Measurements from ENCODE around the gene LSR.

Gene LSR

DNA sequence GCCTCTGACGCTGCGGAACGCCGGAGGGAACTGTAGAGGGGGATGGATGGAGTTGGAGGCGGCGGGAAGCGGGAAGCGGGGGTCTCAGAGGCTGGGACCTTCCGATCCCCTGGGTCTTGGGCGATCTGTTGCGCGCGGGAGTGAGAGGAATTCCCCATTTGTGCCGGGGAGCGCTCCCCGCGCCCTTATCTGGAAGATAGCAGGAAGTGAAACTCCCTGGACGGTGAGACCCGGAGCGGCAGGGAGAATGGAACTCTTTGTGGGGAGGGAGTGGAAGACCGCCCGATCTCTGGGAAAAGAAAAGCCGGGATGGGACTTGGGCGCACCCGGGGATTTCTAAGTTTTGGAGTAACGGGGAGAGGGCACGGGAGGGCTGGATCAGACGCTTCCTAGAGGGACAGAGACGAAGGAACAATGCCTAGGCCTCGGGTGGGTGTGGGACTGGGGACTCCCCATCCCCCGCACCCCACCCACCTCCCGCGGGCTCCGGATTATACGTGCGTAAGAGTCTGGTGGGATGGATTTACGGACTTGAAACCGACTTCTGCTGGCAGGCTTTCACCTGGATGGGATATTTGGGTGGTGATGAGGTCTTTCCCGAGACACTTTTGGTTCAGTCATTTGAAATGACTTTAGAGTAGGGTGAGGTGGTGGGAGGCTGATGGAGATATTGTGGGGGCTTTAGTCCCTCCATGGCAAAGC is 495 bp downstream of the LSR start:
- DNase-seq, result no peak

DNA sequence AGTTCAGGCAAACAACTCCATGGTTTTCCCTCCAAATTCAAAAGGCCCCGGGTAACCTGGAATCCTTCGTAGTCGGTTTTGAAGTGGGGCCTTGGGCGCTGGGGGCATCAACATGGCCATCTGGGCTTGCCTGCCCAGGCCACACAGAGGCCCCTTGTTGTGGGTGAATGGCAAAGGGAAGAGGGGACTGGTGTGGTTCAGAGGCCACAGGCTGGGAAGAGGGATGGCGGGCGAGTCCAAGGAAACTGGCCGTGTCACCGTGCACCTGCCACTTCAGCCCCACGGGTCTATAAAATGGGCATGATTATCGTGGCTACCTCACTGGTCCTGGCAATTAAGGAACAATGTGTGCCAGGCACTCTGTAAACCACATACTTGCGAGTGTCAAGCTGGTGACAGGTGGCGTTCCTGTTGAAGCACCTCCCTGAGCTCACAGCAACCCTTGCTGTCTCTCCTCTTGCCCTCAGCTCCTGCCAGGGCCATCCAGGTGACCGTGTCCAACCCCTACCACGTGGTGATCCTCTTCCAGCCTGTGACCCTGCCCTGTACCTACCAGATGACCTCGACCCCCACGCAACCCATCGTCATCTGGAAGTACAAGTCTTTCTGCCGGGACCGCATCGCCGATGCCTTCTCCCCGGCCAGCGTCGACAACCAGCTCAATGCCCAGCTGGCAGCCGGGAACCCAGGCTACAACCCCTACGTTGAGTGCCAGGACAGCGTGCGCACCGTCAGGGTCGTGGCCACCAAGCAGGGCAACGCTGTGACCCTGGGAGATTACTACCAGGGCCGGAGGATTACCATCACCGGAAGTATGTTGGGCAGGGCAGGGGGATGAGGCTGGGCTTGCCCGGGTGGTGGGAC is 1.3 kb downstream of the LSR start:
- DNase-seq, result no peak

GRCh38 chr19:35251456-35251855 is 2.7 kb downstream of the LSR start:
- no peak for DNase-seq

DNA sequence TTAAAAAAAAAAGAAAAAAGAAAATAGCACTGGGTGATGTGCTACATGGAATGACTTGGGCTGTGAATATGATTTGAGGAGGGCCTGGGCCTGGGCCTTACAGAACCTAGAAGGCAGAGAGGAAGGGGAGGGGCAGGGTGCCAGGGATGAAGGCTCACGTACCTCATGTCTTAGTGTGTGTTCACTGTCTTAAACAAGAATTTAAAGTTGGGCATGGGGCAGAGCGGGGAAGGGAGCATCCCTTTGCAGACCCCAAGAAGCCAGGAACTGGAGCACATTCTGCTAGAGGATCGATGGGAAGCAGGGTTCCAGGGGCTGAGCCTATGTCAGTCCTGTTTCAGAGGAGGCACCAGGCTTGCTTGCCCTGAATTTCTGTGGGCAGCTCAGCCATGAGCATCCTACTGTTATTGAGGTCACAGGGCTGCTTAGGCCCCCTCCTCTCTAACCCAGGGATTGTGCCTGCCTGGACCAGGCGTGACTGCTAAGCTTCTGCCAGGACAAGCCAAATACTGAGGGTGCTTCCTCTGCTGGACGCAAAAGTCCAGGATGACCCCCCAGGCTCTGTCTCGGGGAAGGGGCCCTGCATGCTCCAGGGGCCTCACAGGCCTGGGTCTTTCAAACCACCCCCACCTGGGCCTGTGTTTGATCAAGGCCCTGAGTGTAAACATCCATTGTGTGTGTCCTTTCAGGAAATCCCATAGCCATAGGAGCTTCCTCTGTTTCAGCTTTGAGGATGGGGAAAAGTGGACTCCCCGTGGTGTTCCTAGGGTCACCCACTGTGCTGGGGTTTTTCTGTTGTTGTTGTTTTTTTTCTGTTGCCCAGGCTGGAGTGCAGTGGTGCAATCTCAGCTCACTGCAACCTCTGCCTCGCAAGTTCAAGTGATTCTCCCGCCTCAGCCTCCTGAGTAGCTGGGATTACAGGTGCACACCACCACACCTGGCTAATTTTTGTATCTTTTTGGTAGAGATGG is 4.8 kb downstream of the LSR start:
- no peak for DNase-seq

DNA sequence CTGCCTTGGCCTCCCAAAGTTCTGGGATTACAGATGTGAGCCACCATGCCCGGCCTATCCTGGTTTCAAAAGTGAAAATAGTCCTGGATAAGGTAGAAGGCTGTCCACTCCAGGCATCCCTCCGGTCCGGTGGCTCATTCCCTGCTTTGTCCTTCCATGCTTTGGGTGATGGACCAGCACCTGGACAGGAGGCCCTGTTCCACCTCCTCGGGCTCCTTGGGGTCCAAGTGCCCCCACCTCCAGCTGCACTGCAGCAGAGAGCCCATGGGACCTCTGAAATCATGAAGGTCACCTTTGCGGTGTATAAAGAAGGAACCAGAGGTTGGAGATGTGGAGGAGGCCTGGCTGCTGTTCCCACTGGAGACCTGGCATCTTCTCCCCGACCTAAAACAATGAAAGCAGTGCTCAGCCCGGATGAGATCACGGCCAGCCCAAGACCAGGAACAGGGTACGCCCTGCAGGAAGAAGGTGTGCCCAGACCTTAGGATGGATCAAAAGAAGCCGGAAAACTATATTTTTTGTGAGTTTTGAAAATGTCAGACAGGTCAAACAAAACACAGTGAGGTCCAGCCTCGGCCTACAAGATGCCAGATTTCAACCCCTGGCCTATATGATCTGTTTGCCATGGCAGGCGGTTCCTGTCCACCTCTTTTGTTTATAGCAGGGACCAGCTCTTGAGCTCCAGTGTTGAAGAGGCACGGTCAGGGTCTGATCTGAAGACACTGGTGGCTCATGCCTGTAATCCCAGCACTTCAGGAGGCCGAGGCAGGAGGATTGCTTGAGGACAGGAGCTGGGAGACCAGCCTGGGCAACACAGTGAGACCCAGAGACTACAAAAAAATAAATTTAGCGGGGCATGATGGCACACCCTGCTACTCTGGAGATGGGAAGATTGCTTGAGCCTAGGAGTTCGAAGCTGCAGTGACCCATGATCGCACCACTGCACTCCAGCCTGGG is 5.8 kb downstream of the LSR start:
- no peak for DNase-seq

DNA sequence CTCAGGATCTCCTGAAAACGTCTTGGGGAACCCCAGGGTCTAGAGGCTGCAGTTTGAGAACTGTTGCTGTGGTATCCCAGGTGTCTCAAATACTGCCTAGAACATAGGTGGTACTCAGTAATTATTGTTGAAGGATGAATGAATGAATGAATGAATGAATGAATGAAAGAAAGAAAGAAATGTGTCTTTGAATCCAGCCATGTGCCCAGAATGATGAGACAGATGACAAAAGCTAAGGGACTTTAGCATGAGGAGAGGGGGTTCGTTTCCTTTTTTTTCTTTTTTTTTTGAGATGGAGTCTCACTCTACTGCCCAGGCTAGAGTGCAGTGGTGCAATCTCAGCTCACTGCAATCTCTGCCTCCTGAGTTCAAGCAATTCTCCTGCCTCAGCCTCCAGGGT is 7.8 kb downstream of the LSR start:
- DNase-seq, result no peak

DNA sequence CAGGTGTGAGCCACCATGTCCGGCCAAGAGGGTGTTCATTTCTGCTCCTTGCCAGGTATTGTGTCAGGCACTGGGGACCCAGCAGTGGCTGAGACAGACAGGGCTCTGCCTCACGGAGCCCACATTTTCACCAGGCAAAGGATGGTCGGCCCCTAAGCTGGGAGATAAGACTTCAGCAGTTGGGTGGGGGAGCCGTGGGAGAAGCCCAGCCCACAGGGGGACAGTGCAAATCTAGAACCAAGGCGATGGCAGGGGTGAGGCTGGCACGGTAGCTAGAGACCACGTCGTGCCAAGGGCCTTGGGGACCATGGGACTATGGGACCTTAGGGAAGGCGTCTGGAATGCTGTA is 8.3 kb downstream of the LSR start:
- no peak for DNase-seq

GRCh38 chr19:35260694-35261304 is 12.0 kb downstream of the LSR start:
- no peak for DNase-seq

GRCh38 chr19:35261356-35262100 is 12.7 kb downstream of the LSR start:
- no peak for DNase-seq

DNA sequence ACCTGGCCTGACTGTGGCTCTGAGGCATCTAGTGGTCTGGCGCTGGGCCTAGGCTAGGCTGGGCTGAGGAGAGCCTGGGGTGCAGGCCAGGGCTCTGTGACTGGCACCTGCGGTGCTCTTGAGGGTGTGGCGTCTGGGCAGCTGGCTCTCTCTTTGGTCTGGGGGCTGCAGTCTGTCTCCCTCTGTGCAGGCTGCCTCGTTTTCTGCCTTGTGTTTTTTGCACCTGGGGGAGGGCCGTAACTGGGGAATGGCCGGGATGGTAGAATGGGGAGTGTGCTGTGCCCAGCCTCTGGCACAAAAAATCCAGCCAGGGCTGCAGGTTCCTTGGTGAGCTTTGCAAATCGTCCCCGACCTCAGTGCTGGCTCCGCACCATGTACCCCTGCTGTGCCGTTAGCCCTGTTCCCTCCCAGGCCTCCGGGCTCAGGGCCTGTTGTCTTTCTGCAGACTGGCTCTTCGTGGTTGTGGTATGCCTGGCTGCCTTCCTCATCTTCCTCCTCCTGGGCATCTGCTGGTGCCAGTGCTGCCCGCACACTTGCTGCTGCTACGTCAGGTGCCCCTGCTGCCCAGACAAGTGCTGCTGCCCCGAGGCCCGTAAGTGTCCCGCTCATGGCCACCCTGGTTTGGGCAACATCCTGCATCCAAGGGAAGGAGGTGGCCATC is 13.4 kb downstream of the LSR start:
- no peak for DNase-seq

GRCh38 chr19:35264268-35265125 is 15.7 kb downstream of the LSR start:
- no peak for DNase-seq

DNA sequence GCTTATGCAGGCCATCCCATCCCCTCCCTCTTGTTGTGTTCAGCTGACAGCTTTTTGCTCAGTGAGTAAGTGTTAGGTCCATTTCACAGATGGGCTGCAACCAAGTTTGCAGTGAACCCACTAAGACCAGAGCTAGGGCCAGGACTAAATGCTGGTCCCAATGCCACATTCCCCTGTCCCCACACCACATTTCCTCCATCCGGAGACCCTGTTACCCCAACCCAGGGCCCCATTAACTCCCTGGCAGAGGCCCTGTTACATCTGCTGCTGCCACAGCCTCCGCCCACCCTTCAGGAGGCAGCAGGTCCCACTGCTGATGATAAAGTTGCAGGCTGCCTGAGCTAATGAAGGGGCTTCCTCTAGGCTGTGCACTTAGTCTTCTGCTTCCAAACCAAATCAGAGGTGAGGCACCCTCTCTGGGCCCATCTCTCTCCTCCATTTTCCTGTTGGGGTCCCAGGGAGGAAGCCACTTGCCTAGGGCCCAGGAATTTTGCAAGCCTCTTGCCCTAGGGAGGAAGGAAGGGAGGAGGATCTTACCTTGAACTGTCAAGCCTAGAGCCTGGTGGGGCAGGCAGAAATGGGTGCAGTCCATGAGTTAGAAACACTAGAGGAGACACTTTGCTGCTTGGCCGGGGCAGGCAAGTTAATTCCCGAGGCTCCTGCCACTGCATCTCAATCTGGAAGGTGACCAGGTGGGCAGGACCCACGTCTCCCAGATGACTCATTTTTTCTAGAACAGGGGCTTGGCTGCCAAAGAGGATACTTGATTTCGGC is 16.5 kb downstream of the LSR start:
- DNase-seq, result no peak

DNA sequence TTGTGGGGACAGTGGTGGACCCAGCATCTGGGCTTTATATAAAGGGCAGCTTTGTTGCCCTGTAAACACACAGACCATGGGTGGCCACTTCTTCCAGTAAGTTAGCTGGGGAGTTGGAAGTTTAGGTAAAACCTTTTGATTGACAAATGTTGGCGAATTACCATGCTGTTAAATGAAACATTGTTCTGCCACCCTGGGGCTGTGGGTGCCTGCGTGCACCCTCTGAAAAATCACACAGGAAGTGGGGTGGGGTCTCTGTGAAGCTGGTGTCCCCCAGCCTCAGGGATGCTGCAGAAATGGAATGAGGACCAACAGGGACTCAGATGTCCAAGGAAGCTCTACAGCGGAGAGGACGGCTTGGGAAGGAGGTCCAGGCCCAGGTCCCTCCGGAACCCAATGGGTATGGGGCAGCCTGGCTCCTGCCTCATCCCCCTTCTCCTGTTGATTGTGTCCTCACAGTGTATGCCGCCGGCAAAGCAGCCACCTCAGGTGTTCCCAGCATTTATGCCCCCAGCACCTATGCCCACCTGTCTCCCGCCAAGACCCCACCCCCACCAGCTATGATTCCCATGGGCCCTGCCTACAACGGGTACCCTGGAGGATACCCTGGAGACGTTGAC is 17.2 kb downstream of the LSR start:
- DNase-seq, result no peak

GRCh38 chr19:35266520-35267352 is 17.9 kb downstream of the LSR start:
- no peak for DNase-seq

GRCh38 chr19:35267353-35267817 is 18.6 kb downstream of the LSR start:
- peak; percentile 45 for DNase-seq

GRCh38 chr19:35267818-35268535 is 19.2 kb downstream of the LSR start:
- DNase-seq, result peak; percentile 78
